GM21737 (cell line): ENCODE measurements around the gene NHLRC1.

Experiments used
- ATAC-seq: cut with Tn5 transposase; IDR thresholded peaks from one replicate; pipeline ENCODE4 v1.9.1; 2021; ENCODE audit warnings: mild to moderate bottlenecking, moderate library complexity; ENCODE audit not compliant: unreplicated experiment

Gene NHLRC1

DNA sequence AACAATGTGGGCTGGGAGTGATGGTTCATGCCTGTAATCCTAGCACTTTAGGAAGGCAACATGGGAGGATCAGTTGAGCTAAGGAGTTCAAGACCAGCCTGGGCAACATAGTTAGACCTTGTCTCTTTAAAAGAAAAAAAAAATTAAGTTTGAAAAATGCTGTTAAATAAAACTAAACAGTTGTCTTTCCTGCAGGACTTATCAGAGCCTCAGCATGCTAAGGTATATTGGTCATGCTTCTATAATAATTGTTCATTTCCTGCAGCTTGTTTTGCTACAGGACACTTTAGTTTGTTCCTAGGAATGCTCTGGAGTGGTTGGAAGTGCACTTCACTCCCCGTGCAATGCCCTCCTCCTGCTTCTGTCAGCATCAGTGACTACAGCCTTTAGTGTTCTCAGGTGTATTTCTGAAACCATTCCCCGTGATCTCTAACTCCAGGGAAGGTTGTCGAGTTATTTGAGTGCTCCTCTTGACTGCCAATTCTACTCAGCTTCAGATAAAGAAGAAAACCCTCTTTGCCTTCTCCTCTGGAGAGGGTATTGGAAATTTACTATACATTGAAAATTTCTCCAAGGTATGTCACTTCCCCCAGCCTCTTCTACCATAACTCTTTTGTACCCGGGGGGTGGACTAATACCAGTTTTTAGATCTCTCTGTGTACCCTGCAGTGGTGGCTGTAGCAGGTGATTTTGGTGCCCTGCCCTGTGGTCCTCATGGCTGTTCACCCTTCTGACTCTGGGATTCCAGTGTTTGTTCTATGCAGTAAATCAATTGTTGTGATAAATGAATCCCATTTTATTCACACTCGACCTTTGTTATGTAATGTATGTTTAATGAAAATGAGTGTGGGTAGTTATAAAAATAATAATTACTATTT, 33.8 kb downstream of the NHLRC1 start:
- ATAC-seq, result no peak

DNA sequence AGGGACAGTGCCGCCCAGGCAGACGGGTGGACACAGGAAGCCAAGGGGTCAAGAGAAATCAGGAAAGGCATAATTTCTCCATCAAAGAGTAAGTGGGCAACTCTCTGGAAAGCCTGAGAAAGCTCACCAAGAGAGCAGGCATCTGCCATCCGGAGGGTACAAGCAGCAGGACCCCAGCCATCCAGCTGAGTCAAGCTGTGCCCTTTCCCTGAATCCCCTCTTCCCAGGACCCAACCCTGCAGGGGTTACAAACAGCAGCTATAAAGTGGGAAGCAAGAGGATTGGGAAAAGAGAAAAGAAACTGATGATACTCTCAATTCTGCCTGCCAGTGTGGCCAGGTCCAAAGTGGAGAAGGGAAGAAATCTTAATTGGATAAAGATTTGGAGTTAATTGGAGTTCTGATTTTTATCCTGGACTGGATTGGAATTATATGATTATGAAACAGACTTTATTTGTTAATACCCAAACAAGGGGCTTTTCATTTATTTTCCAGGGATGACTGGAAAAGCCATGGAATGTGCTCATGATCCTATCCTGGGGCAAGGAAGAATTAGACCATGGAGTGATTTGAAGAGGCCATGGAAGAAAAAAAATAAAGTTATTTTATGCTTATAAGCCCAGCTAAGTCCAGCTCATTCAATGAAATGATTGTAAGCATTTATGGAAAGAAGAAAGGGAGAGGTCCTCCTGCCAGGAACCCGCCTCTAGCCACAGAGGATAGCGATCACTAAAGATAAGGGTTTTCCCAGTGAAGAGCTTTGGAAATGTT, 34.9 kb downstream of the NHLRC1 start:
- no peak for ATAC-seq

DNA sequence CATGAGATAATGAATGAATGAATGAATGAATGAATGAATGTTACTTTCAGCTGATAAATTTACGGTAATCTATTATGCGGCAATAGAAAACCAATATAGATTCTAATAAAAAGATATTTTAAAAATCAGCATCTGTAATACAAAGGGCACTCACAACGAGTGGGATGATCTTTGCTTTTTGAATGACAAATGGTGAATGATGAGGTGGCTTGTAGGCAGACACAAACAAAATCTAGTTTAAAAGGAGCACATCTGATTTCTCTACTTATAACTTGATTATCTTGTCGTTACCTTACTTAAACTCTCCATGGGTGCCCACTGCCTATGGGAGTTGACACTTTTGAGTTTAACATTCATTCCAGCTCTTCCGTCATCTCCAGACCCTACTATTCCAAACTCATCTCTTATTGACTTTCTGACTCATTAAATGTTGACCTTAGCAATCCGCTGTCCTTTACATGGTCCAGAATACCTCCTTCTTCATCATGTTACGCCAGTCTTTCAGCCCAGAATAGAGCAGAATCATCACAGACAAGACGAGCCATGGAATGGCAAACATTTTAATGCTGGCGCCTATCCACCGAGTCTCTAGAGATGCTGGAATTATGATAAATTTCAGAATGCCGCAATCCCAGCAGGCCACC, 41.3 kb downstream of the NHLRC1 start:
- ATAC-seq, result no peak

DNA sequence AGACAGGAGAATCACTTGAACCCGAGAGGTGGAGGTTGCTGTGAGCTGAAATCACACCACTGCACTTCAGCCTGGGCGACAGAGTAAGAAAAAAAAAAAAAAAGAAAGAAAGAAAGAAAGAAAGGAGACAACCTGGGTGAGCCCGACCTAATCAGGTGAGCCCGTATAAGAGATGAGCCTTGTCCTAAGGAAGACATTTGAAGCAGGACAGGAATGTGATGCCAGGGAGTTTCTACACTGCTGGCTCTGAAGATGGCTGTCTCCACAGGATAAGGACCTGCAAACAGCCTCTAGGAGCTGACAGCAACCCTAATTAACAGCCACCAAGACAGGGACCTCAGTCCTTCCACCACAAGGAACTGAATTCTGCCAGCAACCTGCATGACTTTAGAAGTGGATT, 41.9 kb downstream of the NHLRC1 start:
- ATAC-seq, result no peak

DNA sequence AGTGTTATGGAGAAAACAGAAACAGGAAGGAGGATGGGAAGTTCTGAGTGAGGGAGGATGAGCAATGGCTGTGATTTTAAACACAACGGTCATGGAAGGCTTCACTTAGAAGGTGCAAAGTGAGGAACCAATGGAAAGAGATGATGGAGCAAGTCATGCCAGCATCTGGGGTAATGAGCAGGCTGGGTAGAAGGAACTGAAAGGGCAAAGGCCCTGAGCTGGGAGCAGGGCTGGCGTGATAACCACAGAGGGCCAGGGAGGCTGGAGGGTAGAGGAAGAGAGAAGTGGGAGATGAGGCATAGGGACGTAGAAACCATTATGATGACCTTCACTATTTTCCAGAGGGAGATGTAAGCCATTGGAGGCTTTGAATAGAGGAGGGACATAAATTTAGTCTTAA, 43.6 kb downstream of the NHLRC1 start:
- no peak for ATAC-seq

DNA sequence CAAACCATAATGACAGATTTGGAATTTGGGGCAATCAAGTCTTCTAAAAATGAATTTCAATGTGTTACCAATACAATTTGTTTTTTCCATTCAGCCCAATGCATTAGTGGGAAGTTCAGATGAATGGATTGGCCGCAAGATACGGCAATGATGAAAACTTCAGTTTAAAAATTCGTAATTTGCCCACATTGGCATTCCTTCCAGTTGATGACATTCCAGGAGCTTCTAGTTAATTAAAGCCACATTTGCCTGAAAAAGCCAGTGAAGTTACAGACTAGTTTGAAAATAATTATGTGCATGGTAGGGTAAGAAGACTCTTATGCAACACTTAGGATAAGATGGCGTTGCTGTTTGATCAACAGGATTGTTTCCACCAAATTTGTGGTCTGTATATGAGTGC, 46.2 kb downstream of the NHLRC1 start:
- no peak for ATAC-seq

DNA sequence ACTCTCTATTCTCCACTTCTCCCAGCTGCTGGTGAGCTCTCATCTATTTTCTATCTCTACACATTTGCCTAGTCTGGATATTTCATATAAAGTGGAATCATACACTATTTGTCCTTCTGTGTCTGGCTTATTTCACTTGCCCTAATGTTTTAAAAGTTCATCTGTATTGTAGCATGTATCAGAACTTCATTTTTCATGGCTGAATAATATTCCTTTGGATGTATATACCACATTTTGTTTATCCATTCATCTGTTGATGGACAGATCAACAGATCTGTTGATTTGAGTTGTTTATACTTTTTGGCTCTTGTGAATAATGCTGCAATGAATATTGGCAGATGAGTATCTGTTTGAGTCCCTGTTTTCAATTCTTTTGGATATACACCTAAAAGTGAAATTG, 49.6 kb downstream of the NHLRC1 start:
- no peak for ATAC-seq

DNA sequence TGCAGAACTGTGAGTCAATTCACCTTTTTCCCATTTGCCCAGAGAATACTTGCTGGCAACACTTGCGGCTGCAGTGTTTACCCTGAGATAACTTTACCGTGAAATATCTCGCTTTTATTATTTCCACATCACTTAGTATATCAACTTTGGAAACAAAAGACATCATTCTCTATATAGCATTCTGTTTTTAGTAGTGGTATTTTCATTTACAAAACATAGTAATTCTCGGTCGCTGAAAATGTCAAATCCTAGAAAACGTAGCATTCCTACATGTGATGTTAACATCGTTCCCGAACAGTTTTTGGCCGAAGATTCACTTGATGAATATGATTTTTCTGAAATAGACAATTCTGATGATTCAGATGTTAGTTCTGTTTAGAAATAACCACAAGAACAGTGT, 52.0 kb downstream of the NHLRC1 start:
- no peak for ATAC-seq
